HG03066 (cell line): ENCODE data around the gene CNTFR.

Experiments used
- ATAC-seq: cut with Tn5 transposase; IDR thresholded peaks from one replicate; pipeline ENCODE4 v1.9.1; 2021; ENCODE audit warnings: low read depth; ENCODE audit not compliant: unreplicated experiment

The CNTFR gene

GRCh38 chr9:34573599-34574325, 15.8 kb downstream of the CNTFR start:
- ATAC-seq = no peak

GRCh38 chr9:34572628-34573027, 16.9 kb downstream of the CNTFR start:
- no peak for ATAC-seq

GRCh38 chr9:34572092-34572491, 17.4 kb downstream of the CNTFR start:
- ATAC-seq = no peak

GRCh38 chr9:34571481-34571810, 18.1 kb downstream of the CNTFR start:
- ATAC-seq = no peak

- no peak for ATAC-seq
These were observed 18.6 kb downstream of the CNTFR start for GRCh38 chr9:34570809-34571480.

- ATAC-seq = no peak
These were observed 19.1 kb downstream of the CNTFR start for GRCh38 chr9:34570376-34570775.

- ATAC-seq = no peak
These were observed 20.8 kb downstream of the CNTFR start for GRCh38 chr9:34568774-34569173.

- no peak for ATAC-seq
These were observed 21.4 kb downstream of the CNTFR start for GRCh38 chr9:34568133-34568532.

- ATAC-seq = no peak
These were observed 22.6 kb downstream of the CNTFR start for GRCh38 chr9:34566972-34567371.

- ATAC-seq = no peak
These were observed 23.2 kb downstream of the CNTFR start for GRCh38 chr9:34566322-34566721.

GRCh38 chr9:34565856-34566255, 23.7 kb downstream of the CNTFR start:
- no peak for ATAC-seq

- ATAC-seq = no peak
These were observed 24.9 kb downstream of the CNTFR start for GRCh38 chr9:34564617-34565016.

GRCh38 chr9:34563262-34563661, 26.3 kb downstream of the CNTFR start:
- no peak for ATAC-seq

GRCh38 chr9:34562135-34562745, 27.3 kb downstream of the CNTFR start:
- no peak for ATAC-seq

- no peak for ATAC-seq
These were observed 28.8 kb downstream of the CNTFR start for GRCh38 chr9:34560599-34561214.

- ATAC-seq = no peak
These were observed 29.7 kb downstream of the CNTFR start for GRCh38 chr9:34559624-34560455.

GRCh38 chr9:34558919-34559623, 30.5 kb downstream of the CNTFR start:
- no peak for ATAC-seq

GRCh38 chr9:34558364-34558763, 31.2 kb downstream of the CNTFR start:
- no peak for ATAC-seq

GRCh38 chr9:34557426-34558321, 31.9 kb downstream of the CNTFR start:
- no peak for ATAC-seq
